K562 (cell line): ENCODE measurements around the gene ABHD17C. TPM values are rescaled to one million over a fixed set of nuclear protein-coding genes. Genes with fewer than 3 reads are reported as not detected.

ENCODE experiments used
- ATAC-seq: fragments of 200-7000 bp; cut with Tn5 transposase; 3 replicates; pipeline ENCODE4 v1.9.1; 2020; ENCODE audit warnings: moderate library complexity
- BruUV-seq: library from RNA; stranded (reverse); fragments of 400-500 nt; replicated peaks from 2 replicates; lab custom pipeline; 2021; lab: Mats Ljungman, UMichigan
- CTCF ChIA-PET: fragments of 300-600 bp; formaldehyde crosslinking; extraction: SDS; loops from one replicate; lab custom pipeline; 2021; ENCODE audit warnings: low intra/inter-chr PET ratio; lab: Yijun Ruan, JAX
- POLR2A ChIA-PET: fragments of 300-600, 350-650 bp; sonication (Branson Sonifier 250); formaldehyde crosslinking; extraction: SDS; loops from one replicate; lab custom pipeline; 2021; ENCODE audit warnings: antibody characterized with exemption, inconsistent platforms; lab: Yijun Ruan, JAX
- DNase-seq, 4 experiments: peaks; one replicate each; pipeline versions ENCODE4 v3.0.0 to v3.0.0-alpha.2; 2011 to 2018; ENCODE audit warnings: low spot score in 3 of 4, mixed read lengths in 3 of 4; ENCODE audit errors: extremely low read depth in 1 of 4
- FAIRE-seq: peaks from 2 replicates; lab custom pipeline; 2011; peaks lifted over from hg19 to GRCh38; lab: Jason Lieb, UNC
- H2AFZ ChIP-seq: 2 replicates; pipeline ENCODE4 v1.6.0; 2011; ENCODE audit warnings: low read depth, low read length, control low read depth, inconsistent platforms
- H3K27ac ChIP-seq: fragments of 200-600 bp; 3 replicates; pipeline ENCODE4 v1.8.0; 2011; ENCODE audit warnings: low read depth, mild to moderate bottlenecking, control low read depth, inconsistent platforms, low read length, moderate library complexity, mixed read lengths; ENCODE audit errors: extremely low read depth
- H3K27me3 ChIP-seq, 2 experiments: fragments of 300-600 bp in 1 of 2; 2 replicates in 1 of 2; 3 replicates in 1 of 2; pipeline versions ENCODE4 v1.6.0 to v1.8.0; 2011; ENCODE audit warnings: inconsistent platforms in 2 of 2, low read length in 2 of 2, mild to moderate bottlenecking in 1 of 2, mixed read lengths in 1 of 2, moderate library complexity in 1 of 2; ENCODE audit not compliant: control insufficient read depth in 2 of 2, insufficient read depth in 2 of 2
- H3K36me3 ChIP-seq: fragments of 300-600 bp; 3 replicates; pipeline ENCODE4 v1.8.0; 2011; ENCODE audit warnings: mild to moderate bottlenecking, low read length, inconsistent platforms; ENCODE audit not compliant: control insufficient read depth, insufficient read depth
- H3K4me1 ChIP-seq, 2 experiments: fragments of 200-600 bp in 1 of 2; replicated peaks in 1 of 2; 2 replicates in 1 of 2; 3 replicates in 1 of 2; pipeline versions ENCODE4 v1.5.1 to v1.8.0; 2011; ENCODE audit warnings: inconsistent platforms in 2 of 2, low read length in 2 of 2, mild to moderate bottlenecking in 1 of 2, mixed read lengths in 1 of 2, moderate library complexity in 1 of 2; ENCODE audit not compliant: control insufficient read depth in 2 of 2, insufficient read depth in 2 of 2
- H3K4me2 ChIP-seq: 2 replicates; pipeline ENCODE4 v1.6.1; 2011; ENCODE audit warnings: low read length, control low read depth, inconsistent platforms, mixed read lengths; ENCODE audit not compliant: insufficient read depth
- H3K4me3 ChIP-seq: fragments of 200-600 bp; sonication (generic), shearing (Covaris generic); 2 replicates; pipeline ENCODE4 v1.5.1; 2016; ENCODE audit warnings: control low read depth, inconsistent platforms
- H3K79me2 ChIP-seq: fragments of 200-600 bp; 3 replicates; pipeline ENCODE4 v1.8.0; 2011; ENCODE audit warnings: low read length, inconsistent platforms; ENCODE audit not compliant: control insufficient read depth, insufficient read depth
- H3K9ac ChIP-seq, 2 experiments: 2 replicates each; pipeline versions ENCODE4 v1.6.0 to v1.6.1; 2011; ENCODE audit warnings: low read depth in 2 of 2, low read length in 2 of 2, control low read depth in 1 of 2, inconsistent platforms in 1 of 2, mild to moderate bottlenecking in 1 of 2, mixed read lengths in 1 of 2; ENCODE audit not compliant: insufficient read depth in 1 of 2
- H3K9me1 ChIP-seq: one replicate; pipeline ENCODE4 v1.6.0; 2011; ENCODE audit warnings: inconsistent platforms, mild to moderate bottlenecking, low read length, moderate library complexity; ENCODE audit not compliant: control insufficient read depth, insufficient read depth
- H3K9me3 ChIP-seq: replicated peaks from 2 replicates; pipeline ENCODE4 v1.5.1; 2011; ENCODE audit warnings: low read depth, low read length, inconsistent platforms; ENCODE audit not compliant: control insufficient read depth, insufficient read depth
- H4K20me1 ChIP-seq: replicated peaks from 2 replicates; pipeline ENCODE4 v1.6.1; 2011; ENCODE audit warnings: low read length, inconsistent platforms, mixed read lengths; ENCODE audit not compliant: control insufficient read depth, insufficient read depth
- CREB1 ChIP-seq, 2 experiments: sonication (generic) in 1 of 2; formaldehyde crosslinking in 1 of 2; IDR thresholded peaks; 2 replicates each; pipeline versions ENCODE4 v1.6.1 to v1.8.0; 2012 to 2022; ENCODE audit warnings: inconsistent platforms in 1 of 2, mild to moderate bottlenecking in 1 of 2, missing genetic modification reagents in 1 of 2, moderate library complexity in 1 of 2
- DACH1 ChIP-seq: fragments of 450-650 bp; IDR thresholded peaks from 2 replicates; pipeline ENCODE4 v1.6.1; 2018; ENCODE audit not compliant: partially characterized antibody
- E2F5 ChIP-seq: sonication (generic); formaldehyde crosslinking; IDR thresholded peaks from 2 replicates; pipeline ENCODE4 v1.8.0; 2022; ENCODE audit warnings: mild to moderate bottlenecking, missing genetic modification reagents
- ETV5 ChIP-seq: sonication (generic); formaldehyde crosslinking; IDR thresholded peaks from 2 replicates; pipeline ENCODE4 v1.4.0; 2020; ENCODE audit warnings: low read depth, mild to moderate bottlenecking, missing genetic modification reagents
- FOXJ3 ChIP-seq: sonication (generic); formaldehyde crosslinking; IDR thresholded peaks from 2 replicates; pipeline ENCODE4 v1.4.0; 2020; ENCODE audit warnings: mild to moderate bottlenecking, missing genetic modification reagents
- HMGN3 ChIP-seq: IDR thresholded peaks from 2 replicates; pipeline ENCODE4 v1.6.1; 2011; ENCODE audit warnings: borderline replicate concordance, low read depth, mild to moderate bottlenecking, mixed read lengths, low read length; ENCODE audit not compliant: insufficient read length; ENCODE audit errors: extremely low read depth
- KLF10 ChIP-seq: fragments of 250-450 bp; sonication (Bioruptor Pico); IDR thresholded peaks from 2 replicates; pipeline ENCODE4 v1.6.1; 2021; ENCODE audit warnings: matching md5 sums
- NUFIP1 ChIP-seq: fragments of 450-650 bp; IDR thresholded peaks from 2 replicates; pipeline ENCODE4 v1.6.1; 2018; ENCODE audit not compliant: partially characterized antibody
- PRPF4 ChIP-seq: fragments of 200-400 bp; formaldehyde crosslinking; IDR thresholded peaks from one replicate; pipeline ENCODE4 v1.6.1; 2017; ENCODE audit warnings: low read length, low read depth, mild to moderate bottlenecking; ENCODE audit not compliant: insufficient read depth, poor library complexity, severe bottlenecking
- SAFB2 ChIP-seq: fragments of 200-400 bp; formaldehyde crosslinking; IDR thresholded peaks from 2 replicates; pipeline ENCODE4 v1.6.1; 2018; ENCODE audit warnings: borderline replicate concordance, low read length, low read depth, moderate library complexity; ENCODE audit not compliant: severe bottlenecking
- SIN3B ChIP-seq: fragments of 450-650 bp; IDR thresholded peaks from 2 replicates; pipeline ENCODE4 v1.6.1; 2017; ENCODE audit warnings: low read depth, mild to moderate bottlenecking, moderate library complexity
- STAT6 ChIP-seq: sonication (generic); formaldehyde crosslinking; IDR thresholded peaks from 2 replicates; pipeline ENCODE4 v1.8.1; 2023; ENCODE audit warnings: mild to moderate bottlenecking, missing genetic modification reagents
- ZC3H11A ChIP-seq: IDR thresholded peaks from 2 replicates; pipeline ENCODE4 v1.6.1; 2012; ENCODE audit warnings: low read depth, low read length, improper control_type of control experiment
- ZNF644 ChIP-seq: fragments of 200-800 bp; sonication (Bioruptor generic); IDR thresholded peaks from 2 replicates; pipeline ENCODE4 v1.6.1; 2016; ENCODE audit warnings: low read depth, missing genetic modification characterization, missing compliant biosample characterization
- WGBS: fragments of 100-300 bp; shearing (Covaris generic); methylation state at CpG from one replicate; pipeline ENCODE4 v1.1.6; 2016; ENCODE audit warnings: low coverage, mixed read lengths; ENCODE audit not compliant: insufficient coverage; ENCODE audit errors: missing lambda C conversion rate; 5-methylcytosine and 5-hydroxymethylcytosine counted together
- in situ Hi-C: fragments of 300-500 bp; cut with MboI; formaldehyde crosslinking; loops from 4 replicates; pipeline ENCODE4 v1.15.0; 2018; ENCODE audit warnings: inconsistent platforms, mixed read lengths
- intact Hi-C: fragments of 100-400 bp; cut with micrococcal nuclease; formaldehyde crosslinking; loops from 2 replicates; pipeline ENCODE4 v1.14.2; 2022
- polyA plus RNA-seq, 8 experiments: library from polyadenylated mRNA; depleted of rRNA in 4 of 8; stranded (reverse) in 5 of 8; unstranded in 3 of 8; fragments of >200 nt; fragmentation: Nextera tagmentation in 2 of 8; fragmentation: Illumina TruSeq in 1 of 8; extraction: Ambion mirVana in 2 of 8; extraction: Trizol in 1 of 8; gene quantifications; 2 replicates each; pipeline versions ENCODE4 v1.2.1 to v1.2.3, GENCODE V29; 2011 to 2014; ENCODE audit warnings: inconsistent platforms in 1 of 8, missing spikeins in 1 of 8
- total RNA-seq, 7 experiments: library from RNA; depleted of rRNA in 6 of 7; stranded (reverse); fragments of >200 nt in 6 of 7; fragmentation: Illumina TruSeq in 2 of 7; extraction: Trizol in 2 of 7; gene quantifications; 2 replicates each; pipeline versions ENCODE4 v1.2.1 to v1.2.3, GENCODE V29; 2011 to 2021; ENCODE audit warnings: low replicate concordance in 1 of 7

The ABHD17C gene
- total and polyA plus RNA-seq, 9 of the 15 experiments (the other 6 are each of a cell fraction or from before 2014, with no cell fraction given) = 0.04 to 0.42 (median 0.19) TPM; not detected in 1

- Histone ChIP-seq H3K9me1 (no peaks in the 10 kb centered on the region), H3K9me3 (no peaks in the 10 kb centered on the region), H3K4me1 (no peaks in the 10 kb centered on the region)
- POLR2A ChIA-PET = no interaction called here
- TF ChIP-seq HMGN3 (no peak), E2F5 (CRISPR knock-in tag) (no peak), ETV5 (CRISPR knock-in tag) (no peak), NUFIP1 (no peak), ZNF644 (no peak), KLF10 (no peak), SIN3B (no peak), ZC3H11A (no peak), CREB1 (IDR thresholded peaks at IDR 0.05) (no peak), CREB1 (CRISPR knock-in tag; IDR thresholded peaks at IDR 0.05) (no peak), DACH1 (no peak), PRPF4 (no peak), SAFB2 (no peak), FOXJ3 (CRISPR knock-in tag) (no peak), STAT6 (CRISPR knock-in tag) (no peak)
- TF ChIP-seq, all 486 proteins: peak for 0
- H3K9ac ChIP-seq = no peak overlapping the region
- no peak overlapping the region for H3K27ac ChIP-seq
- H3K36me3 ChIP-seq = no peaks in the 10 kb centered on the region
- BruUV-seq = no TSS peak
- no peak for DNase-seq
- no peak for FAIRE-seq
- H4K20me1 ChIP-seq = no peaks in the 10 kb centered on the region; the same call in 1 of the 2 replicates
- intact Hi-C loops (no loop called here), in situ Hi-C loops (no loop called here)
- no peak overlapping the region for H2AFZ ChIP-seq
- ATAC-seq = no peak
- peaks cover 0 to 10% of the 10 kb centered on the region in 2 experiments; a peak in 2 of 5 replicates for H3K27me3 ChIP-seq
- no peaks in the 10 kb centered on the region for H3K79me2 ChIP-seq
- no peak overlapping the region for H3K4me2 ChIP-seq
- H3K4me3 ChIP-seq = no peak overlapping the region
- WGBS = 2% methylated on average over 11 of the region's 11 CpGs
- CTCF ChIA-PET = no interaction called here
These were observed 48.2 kb downstream of the ABHD17C start for GRCh38 chr15:80743189-80743833.
